Dedifferentiated amniotic fluid mesenchymal stem cell (primary cell): ENCODE measurements around the gene PPL.
"Not testable (repeated sequence)": the region's sequence is repeated elsewhere in the genome, so short reads cannot be mapped to it uniquely, and the experiment has no call there.

Experiments used
- DNase-seq: peaks from one replicate; pipeline ENCODE4 v3.0.0-alpha.2; 2016; ENCODE audit errors: extremely low spot score

PPL gene

GRCh38 chr16:4908854-4909401 lies 28.0 kb downstream of the PPL start:
- DNase-seq: no peak

GRCh38 chr16:4904942-4905615 lies 31.9 kb downstream of the PPL start:
- DNase-seq: no peak

GRCh38 chr16:4904108-4904941 lies 32.6 kb downstream of the PPL start:
- no peak for DNase-seq

- no peak for DNase-seq
Measured at GRCh38 chr16:4902038-4902437, 34.9 kb downstream of the PPL start.

- DNase-seq: no peak
Measured at GRCh38 chr16:4900750-4901149, 36.2 kb downstream of the PPL start.

- no peak for DNase-seq
Measured at GRCh38 chr16:4900036-4900435, 36.9 kb downstream of the PPL start.

- DNase-seq: no peak
Measured at GRCh38 chr16:4899474-4899846, 37.5 kb downstream of the PPL start.

- no peak for DNase-seq
Measured at GRCh38 chr16:4898811-4899473, 38.0 kb downstream of the PPL start.

- DNase-seq: no peak
Measured at GRCh38 chr16:4897328-4897727, 39.6 kb downstream of the PPL start.

GRCh38 chr16:4896761-4897160 lies 40.2 kb downstream of the PPL start:
- DNase-seq: not testable (repeated sequence)

GRCh38 chr16:4895366-4895765 lies 41.6 kb downstream of the PPL start:
- no peak for DNase-seq

GRCh38 chr16:4894276-4895150 lies 42.4 kb downstream of the PPL start:
- no peak for DNase-seq

GRCh38 chr16:4893103-4893862 lies 43.7 kb downstream of the PPL start:
- no peak for DNase-seq

GRCh38 chr16:4892361-4893102 lies 44.4 kb downstream of the PPL start:
- DNase-seq: peak; percentile 17

GRCh38 chr16:4891886-4892216 lies 45.1 kb downstream of the PPL start:
- DNase-seq: no peak

- DNase-seq: no peak
Measured at GRCh38 chr16:4891097-4891885, 45.7 kb downstream of the PPL start.

GRCh38 chr16:4890686-4891085 lies 46.3 kb downstream of the PPL start:
- no peak for DNase-seq

- DNase-seq: no peak
Measured at GRCh38 chr16:4890026-4890425, 46.9 kb downstream of the PPL start.

- no peak for DNase-seq
Measured at GRCh38 chr16:4888428-4889135, 48.4 kb downstream of the PPL start.
